ENCODE results near the gene IQGAP2. TPM values are rescaled to one million over a fixed set of nuclear protein-coding genes. Genes with fewer than 3 reads are reported as not detected.

Gene IQGAP2
- total RNA-seq, 1 donor from 2014 or later = 1.4 TPM

- no peak overlapping the region for H3K27ac Mint-ChIP-seq (ENCODE audit: unreplicated experiment)
- peaks cover 2% of the 10 kb centered on the region for H3K27me3 Mint-ChIP-seq (ENCODE audit: unreplicated experiment)
- DNase-seq = no peak
- H3K4me3 Mint-ChIP-seq (ENCODE audit: unreplicated experiment) = no peak overlapping the region
- peaks cover 1% of the 10 kb centered on the region for H3K4me1 Mint-ChIP-seq (ENCODE audit: low read depth, unreplicated experiment)
- H3K9me3 Mint-ChIP-seq (ENCODE audit: unreplicated experiment) = no peaks in the 10 kb centered on the region
- TF ChIP-seq CTCF (IDR thresholded peaks at IDR 0.05; ENCODE audit: partially characterized antibody, unreplicated experiment) = no peak
- H3K36me3 Mint-ChIP-seq (ENCODE audit: unreplicated experiment) = no peaks in the 10 kb centered on the region
Measured at GRCh38 chr5:76487386-76487785, 84.3 kb downstream of the IQGAP2 start.

- no peak for DNase-seq
- Mint-ChIP-seq H3K4me3 (ENCODE audit: unreplicated experiment) (no peak overlapping the region), H3K4me1 (ENCODE audit: low read depth, unreplicated experiment) (peaks cover 1% of the 10 kb centered on the region), H3K27me3 (ENCODE audit: unreplicated experiment) (peaks cover 2% of the 10 kb centered on the region), H3K9me3 (ENCODE audit: unreplicated experiment) (no peaks in the 10 kb centered on the region), H3K27ac (ENCODE audit: unreplicated experiment) (no peak overlapping the region), H3K36me3 (ENCODE audit: unreplicated experiment) (no peaks in the 10 kb centered on the region)
- no peak for TF ChIP-seq CTCF (IDR thresholded peaks at IDR 0.05; ENCODE audit: partially characterized antibody, unreplicated experiment)
Measured at GRCh38 chr5:76487821-76488220, 84.7 kb downstream of the IQGAP2 start.

- peaks cover 1% of the 10 kb centered on the region for H3K4me1 Mint-ChIP-seq (ENCODE audit: low read depth, unreplicated experiment)
- DNase-seq = no peak
- no peaks in the 10 kb centered on the region for H3K9me3 Mint-ChIP-seq (ENCODE audit: unreplicated experiment)
- no peak for TF ChIP-seq CTCF (IDR thresholded peaks at IDR 0.05; ENCODE audit: partially characterized antibody, unreplicated experiment)
- peaks cover 2% of the 10 kb centered on the region for H3K27me3 Mint-ChIP-seq (ENCODE audit: unreplicated experiment)
- no peak overlapping the region for H3K27ac Mint-ChIP-seq (ENCODE audit: unreplicated experiment)
- no peak overlapping the region for H3K4me3 Mint-ChIP-seq (ENCODE audit: unreplicated experiment)
- no peaks in the 10 kb centered on the region for H3K36me3 Mint-ChIP-seq (ENCODE audit: unreplicated experiment)
Measured at GRCh38 chr5:76488969-76489368, 85.9 kb downstream of the IQGAP2 start.

- Mint-ChIP-seq H3K27me3 (ENCODE audit: unreplicated experiment) (peaks cover 2% of the 10 kb centered on the region), H3K36me3 (ENCODE audit: unreplicated experiment) (no peaks in the 10 kb centered on the region), H3K4me3 (ENCODE audit: unreplicated experiment) (no peak overlapping the region), H3K27ac (ENCODE audit: unreplicated experiment) (no peak overlapping the region), H3K9me3 (ENCODE audit: unreplicated experiment) (no peaks in the 10 kb centered on the region), H3K4me1 (ENCODE audit: low read depth, unreplicated experiment) (peaks cover 1% of the 10 kb centered on the region)
- no peak for DNase-seq
- no peak for TF ChIP-seq CTCF (IDR thresholded peaks at IDR 0.05; ENCODE audit: partially characterized antibody, unreplicated experiment)
Measured at GRCh38 chr5:76489877-76490688, 87.0 kb downstream of the IQGAP2 start.

- DNase-seq = no peak
- peaks cover 1% of the 10 kb centered on the region for H3K4me1 Mint-ChIP-seq (ENCODE audit: low read depth, unreplicated experiment)
- H3K27ac Mint-ChIP-seq (ENCODE audit: unreplicated experiment) = no peak overlapping the region
- H3K27me3 Mint-ChIP-seq (ENCODE audit: unreplicated experiment) = peaks cover 2% of the 10 kb centered on the region
- no peak overlapping the region for H3K4me3 Mint-ChIP-seq (ENCODE audit: unreplicated experiment)
- no peaks in the 10 kb centered on the region for H3K36me3 Mint-ChIP-seq (ENCODE audit: unreplicated experiment)
- no peaks in the 10 kb centered on the region for H3K9me3 Mint-ChIP-seq (ENCODE audit: unreplicated experiment)
- no peak for TF ChIP-seq CTCF (IDR thresholded peaks at IDR 0.05; ENCODE audit: partially characterized antibody, unreplicated experiment)
Measured at GRCh38 chr5:76490960-76491359, 87.9 kb downstream of the IQGAP2 start.
